Measurements from ENCODE around the gene CTDSP1. TPM values are rescaled to one million over a fixed set of nuclear protein-coding genes. Genes with fewer than 3 reads are reported as not detected.

The CTDSP1 gene
- total RNA-seq, 4 donors from 2014 or later: 74.7 to 163 (median 96.3) TPM

GRCh38 chr2:218370410-218371063 lies 29.1 kb upstream of the CTDSP1 start:
- TF ChIP-seq CTCF (IDR thresholded peaks at IDR 0.05; ENCODE audit: low read depth): no peak

- no peak for TF ChIP-seq CTCF (IDR thresholded peaks at IDR 0.05; ENCODE audit: low read depth)
These were observed 27.7 kb upstream of the CTDSP1 start for GRCh38 chr2:218371983-218372350.

- no peak for TF ChIP-seq CTCF (IDR thresholded peaks at IDR 0.05; ENCODE audit: low read depth)
These were observed 24.9 kb upstream of the CTDSP1 start for GRCh38 chr2:218374795-218375194.

DNA sequence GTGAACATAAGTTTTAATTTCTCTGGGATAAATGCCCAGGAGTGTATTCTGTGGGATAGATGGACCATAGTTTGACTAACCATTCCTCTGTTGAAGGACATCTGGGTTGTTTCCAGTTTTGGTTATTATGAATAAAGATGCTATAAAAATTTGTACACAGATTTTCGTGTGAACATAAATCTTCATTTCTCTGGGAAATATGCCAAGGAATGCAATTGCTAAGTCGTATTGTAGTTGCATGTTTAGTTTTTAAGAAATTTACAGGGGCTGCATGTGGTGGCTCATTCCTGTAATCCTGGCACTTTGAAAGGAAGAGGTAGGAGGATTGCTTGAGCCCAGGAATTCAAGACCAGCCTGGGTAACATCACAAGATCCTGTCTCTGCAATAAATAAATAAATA lies 24.5 kb upstream of the CTDSP1 start:
- no peak for TF ChIP-seq CTCF (IDR thresholded peaks at IDR 0.05; ENCODE audit: low read depth)

GRCh38 chr2:218378053-218378452 lies 21.6 kb upstream of the CTDSP1 start:
- no peak for TF ChIP-seq CTCF (IDR thresholded peaks at IDR 0.05; ENCODE audit: low read depth)

DNA sequence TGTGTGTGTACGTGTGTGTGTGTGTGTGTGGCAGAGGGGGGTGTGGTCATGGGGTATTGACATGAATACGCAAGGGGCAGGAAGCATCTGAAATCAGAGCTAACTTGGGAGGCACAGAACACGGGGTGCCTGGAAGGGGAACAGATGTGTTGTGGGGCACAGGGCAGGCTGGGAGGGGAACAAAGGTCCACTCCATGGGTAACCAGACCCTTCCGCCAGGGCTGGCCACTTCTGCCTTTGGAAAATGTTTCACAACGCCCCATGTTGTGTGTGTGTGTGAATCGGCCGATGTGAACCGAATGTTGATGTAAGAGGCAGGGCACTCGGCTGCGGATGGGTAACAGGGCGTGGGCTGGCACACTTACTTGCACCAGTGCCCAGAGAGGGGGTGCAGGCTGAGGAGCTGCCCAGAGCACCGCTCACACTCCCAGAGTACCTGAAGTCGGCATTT lies 17.7 kb upstream of the CTDSP1 start, which contains the start of gene SLC11A1:
Gene SLC11A1 (plus strand): TSS at position 358 of the 451 bp plus-strand sequence. CDS start 96 bp downstream, outside the sequence.
- no peak for TF ChIP-seq CTCF (IDR thresholded peaks at IDR 0.05; ENCODE audit: low read depth)

- TF ChIP-seq CTCF (IDR thresholded peaks at IDR 0.05; ENCODE audit: low read depth): no peak
These were observed 16.9 kb upstream of the CTDSP1 start for GRCh38 chr2:218382785-218383184.
